Ecto neural progenitor cell (in vitro differentiated cells): ENCODE results near the gene METTL26.
A peak's percentile ranks its signal among the peaks of the same experiment; 100 is the strongest.

Experiments
- DNase-seq: peaks from one replicate; pipeline ENCODE4 v3.0.0-alpha.2; 2018; ENCODE audit warnings: low spot score

Gene METTL26

DNA sequence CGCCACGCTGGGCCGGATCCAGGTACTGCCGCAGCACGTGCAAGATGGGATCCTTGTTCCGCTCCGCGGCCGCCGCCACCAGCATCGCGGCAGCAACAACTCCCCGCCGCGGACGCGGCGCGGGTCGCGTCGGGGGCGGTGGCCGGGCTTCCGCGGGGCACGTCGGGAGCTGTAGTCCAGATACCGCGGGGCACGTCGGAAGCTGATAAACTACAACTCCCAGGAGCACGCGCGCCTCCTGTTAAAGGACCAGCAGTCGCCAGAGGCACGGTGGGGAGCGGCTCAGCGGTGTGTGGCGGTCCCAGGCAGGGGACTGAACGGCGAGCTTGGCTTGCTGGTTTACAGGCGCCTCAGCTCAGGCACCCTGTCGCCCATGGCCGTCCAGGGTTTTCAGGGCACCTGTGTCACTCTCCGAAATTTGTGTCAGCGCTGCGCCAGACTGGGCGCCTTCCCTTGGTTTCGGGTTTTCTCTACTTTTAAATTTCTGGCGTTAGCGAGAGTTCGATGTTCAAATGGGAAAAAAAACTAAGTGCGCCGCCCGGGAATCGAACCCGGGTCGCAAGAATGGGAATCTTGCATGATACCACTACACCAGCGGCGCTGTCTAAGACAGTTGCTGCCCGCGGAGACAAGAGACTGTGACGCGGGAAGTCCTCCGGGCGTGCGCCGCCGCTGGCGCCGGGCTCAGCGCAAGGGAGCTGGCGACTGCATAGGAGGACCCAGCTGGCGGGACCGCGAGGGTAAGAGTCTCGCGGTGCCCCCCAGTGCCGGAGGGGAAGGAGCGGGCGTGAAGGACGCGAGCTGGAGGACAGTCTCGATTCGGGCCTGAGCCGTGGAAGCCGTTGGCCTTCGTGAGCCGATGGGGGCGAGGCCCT, at the start of gene METTL26:
Gene METTL26 (minus strand): TSS at position 100 of the 875 bp plus-strand sequence. CDS start 15 bp downstream, at position 85.
- peak; percentile 97 for DNase-seq

DNA sequence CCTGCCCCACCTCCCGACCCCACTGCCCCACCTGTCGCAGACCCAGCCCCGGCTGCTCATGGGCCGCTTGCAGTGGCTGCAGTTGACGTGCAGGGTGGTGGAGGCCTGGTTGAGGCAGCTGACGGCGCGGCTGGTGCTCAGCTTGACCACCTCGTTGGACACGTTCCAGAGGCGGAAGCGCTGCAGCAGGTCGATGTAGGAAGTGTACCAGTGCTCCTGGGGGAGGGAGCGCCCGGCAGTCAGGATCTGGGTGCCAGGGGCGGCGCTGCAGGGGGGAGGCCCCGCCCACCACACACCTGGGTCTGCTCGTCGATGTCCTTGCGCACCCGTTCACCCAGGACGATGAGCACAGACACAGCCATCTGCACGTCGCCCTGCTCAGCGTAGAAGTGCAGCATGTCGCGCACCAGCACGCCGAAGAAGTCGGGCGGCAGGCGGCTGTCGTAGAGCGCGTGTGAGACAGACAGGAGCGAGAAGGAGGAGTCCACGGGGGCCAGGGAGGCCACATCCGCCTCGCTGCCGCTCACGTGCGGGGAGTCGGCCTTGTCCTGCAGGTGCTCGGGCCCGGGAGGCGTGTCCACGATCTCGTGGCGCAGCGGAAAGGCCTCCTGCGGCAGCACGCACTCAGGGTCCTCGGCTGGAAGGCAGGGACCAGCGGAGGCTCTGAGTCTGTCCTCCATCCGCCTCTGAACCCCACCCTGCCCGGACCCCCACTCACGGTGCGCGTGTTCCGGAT, 49.0 kb upstream of the METTL26 start:
- no peak for DNase-seq

DNA sequence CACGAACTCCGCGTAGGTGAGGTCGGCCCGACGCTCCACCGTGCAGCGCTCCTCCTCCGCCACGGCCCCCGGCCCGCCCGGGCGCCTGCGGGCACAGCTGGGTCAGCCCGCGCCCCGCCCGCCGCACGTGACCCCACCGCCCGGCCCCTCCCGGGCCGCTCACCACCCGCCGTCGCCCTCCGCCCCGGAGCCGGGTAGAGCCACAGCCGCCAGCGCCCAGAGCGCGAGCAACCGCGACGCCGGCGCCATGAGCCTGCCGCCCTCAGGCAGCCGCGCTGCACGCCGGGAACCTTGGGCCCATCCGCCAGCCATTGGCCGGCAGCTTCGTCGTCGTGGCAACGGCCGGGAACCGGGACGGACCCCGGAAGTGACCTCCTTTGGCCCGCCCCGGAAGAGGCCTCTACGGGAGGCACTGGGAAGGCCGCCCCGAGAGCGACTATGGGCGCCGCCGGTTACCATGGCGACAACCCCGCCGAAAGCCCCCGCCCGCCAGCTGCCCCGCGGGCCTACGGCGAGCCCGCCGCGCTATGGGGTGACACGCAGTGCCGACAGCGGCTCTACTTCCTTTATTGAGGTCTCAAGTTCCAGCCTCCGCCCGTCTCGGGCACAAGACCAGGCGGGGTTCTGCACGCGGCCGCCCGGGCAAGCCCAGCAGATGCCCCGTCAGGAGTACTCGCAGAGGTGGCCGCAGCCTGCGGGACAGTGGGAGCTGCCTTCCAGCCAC, 48.1 kb upstream of the METTL26 start, which contains the start of gene JMJD8:
Gene JMJD8 (minus strand): TSS at position 264 of the 724 bp plus-strand sequence. CDS start 15 bp downstream, at position 249.
- DNase-seq, result peak; percentile 97

DNA sequence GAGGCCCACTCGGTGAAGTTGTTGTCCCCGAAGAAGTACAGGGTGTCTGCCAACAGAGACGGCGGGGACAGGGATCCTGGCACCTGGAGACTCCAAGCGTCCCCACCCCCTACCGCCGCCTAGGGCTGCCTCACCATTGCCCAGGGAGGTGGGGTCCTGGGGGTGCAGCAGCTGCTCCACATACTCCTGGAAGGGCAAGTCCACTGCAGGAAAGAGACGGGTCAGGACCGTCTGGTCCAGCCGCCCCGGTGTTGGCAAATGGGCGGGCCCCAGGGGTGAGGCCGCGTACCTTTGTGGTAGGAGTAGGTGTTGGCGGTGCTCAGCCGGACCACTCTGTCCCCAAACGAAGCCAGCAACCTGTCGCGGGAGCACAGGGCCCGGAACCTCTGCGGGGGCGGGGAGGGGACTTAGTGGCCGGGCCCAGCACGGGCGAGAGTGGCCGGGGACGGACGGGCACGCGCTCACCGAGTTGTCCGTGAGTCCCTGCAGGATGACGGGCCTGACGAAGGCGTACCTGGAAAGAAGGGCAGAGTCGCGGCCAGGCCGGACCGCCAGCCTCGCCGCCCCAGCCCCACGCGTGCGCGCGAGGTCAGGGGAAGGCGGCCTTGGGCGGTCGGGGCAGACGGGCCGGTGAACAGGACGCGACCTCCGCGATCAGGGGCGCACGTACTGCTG, 47.4 kb upstream of the METTL26 start:
- no peak for DNase-seq

DNA sequence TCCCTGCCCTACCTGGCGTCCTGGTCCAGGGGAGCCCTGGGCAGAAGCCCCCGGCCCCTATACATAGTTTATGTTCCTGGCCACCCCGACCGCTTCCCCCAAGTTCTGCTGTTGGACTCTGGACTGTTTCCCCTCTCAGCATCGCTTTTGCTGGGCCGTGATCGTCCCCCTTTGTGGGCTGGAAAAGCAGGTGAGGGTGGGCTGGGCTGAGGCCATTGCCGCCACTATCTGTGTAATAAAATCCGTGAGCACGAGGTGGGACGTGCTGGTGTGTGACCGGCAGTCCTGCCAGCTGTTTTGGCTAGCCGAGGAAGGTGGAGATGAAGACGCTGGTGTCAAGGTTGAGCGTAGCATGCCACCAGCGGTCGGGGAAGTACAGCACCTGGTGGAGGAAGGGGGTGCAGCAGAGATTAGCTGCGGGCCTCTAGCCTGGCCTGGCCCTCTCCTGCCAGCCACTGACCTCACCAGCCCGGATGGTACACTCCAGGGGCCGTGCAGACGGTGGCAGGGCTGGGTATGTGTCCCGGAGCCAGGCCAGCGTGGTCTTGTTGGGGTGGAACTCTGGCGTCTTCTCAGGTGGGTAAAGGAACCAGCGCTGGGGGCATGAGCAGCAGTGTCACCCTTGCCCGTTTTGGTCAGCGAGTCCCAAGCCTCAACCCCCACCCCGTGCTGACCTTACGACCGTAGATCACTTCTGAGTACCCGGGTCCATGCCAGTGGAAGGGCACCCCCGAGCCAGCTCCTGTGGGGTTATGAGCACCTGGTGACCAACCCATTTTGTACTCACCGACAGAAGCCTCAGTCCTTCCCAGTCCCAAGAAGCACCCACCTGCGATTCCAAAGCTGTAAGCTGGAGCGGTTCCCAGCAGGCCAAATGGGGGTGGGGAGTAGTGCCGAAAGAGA, 46.6 kb upstream of the METTL26 start:
- DNase-seq, result no peak

DNA sequence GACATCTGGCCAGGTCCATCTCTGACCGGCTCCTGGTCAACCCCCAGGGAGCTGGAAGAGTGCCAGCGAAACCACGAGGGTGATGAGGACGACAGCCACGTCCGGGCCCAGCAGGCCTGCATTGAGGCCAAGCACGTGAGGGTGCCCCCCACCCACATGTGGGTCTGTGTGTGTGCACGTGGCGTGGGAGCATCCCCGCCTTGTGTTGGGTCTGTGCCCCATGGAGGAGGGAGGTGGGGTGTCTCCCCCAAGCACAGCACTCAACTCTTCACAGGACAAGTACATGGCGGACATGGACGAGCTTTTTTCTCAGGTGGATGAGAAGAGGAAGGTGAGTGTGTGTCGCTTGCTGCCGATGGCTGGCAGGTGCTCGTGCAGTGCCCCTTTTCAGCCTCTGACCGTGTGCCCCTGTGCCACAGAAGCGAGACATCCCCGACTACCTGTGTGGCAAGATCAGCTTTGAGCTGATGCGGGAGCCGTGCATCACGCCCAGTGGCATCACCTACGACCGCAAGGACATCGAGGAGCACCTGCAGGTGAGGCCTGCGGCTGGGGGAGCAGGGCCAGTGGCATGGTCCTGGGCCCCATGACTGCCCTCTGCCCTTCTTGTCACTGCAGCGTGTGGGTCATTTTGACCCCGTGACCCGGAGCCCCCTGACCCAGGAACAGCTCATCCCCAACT, 45.8 kb upstream of the METTL26 start:
- DNase-seq, result no peak

DNA sequence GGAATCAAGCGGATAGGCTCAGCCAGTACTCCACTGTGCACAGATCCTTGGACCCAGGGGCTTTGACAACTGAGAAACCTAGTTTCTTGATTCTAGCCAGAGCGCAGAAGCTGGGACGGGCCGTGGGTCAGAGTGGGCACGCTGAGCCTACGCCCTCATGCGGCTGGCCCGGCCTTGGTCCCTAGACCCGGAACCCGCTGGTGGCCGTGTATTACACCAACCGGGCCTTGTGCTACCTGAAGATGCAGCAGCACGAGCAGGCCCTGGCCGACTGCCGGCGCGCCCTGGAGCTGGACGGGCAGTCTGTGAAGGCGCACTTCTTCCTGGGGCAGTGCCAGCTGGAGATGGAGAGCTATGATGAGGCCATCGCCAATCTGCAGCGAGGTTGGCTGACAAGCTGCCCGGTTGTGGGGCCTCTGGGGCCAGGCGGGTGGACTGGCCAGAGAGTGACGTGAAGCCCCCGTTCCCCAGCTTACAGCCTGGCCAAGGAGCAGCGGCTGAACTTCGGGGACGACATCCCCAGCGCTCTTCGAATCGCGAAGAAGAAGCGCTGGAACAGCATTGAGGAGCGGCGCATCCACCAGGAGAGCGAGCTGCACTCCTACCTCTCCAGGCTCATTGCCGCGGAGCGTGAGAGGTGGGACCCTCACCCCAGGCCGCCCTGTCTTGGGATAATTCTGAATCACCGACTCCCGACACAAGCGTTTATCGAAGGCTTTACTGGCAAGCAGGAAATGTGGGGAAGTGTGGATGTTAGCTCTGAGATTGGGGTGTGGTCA, 45.1 kb upstream of the METTL26 start:
- DNase-seq, result peak; percentile 68

DNA sequence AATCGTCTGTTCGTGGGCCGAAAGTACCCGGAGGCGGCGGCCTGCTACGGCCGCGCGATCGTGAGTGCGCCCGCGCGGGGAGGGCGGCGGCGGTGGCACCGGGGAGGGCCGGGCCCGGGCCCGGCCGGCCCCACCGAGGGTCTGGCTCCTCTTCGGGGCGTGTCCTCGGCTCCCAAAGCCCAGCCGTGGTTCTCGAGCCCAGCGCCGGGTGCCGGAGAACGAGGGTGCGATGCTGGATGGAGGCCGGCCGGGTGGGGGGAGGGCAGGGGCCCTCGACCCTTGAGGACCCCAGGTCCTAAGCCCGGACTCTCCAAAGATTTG, 44.5 kb upstream of the METTL26 start:
- DNase-seq, result no peak

DNA sequence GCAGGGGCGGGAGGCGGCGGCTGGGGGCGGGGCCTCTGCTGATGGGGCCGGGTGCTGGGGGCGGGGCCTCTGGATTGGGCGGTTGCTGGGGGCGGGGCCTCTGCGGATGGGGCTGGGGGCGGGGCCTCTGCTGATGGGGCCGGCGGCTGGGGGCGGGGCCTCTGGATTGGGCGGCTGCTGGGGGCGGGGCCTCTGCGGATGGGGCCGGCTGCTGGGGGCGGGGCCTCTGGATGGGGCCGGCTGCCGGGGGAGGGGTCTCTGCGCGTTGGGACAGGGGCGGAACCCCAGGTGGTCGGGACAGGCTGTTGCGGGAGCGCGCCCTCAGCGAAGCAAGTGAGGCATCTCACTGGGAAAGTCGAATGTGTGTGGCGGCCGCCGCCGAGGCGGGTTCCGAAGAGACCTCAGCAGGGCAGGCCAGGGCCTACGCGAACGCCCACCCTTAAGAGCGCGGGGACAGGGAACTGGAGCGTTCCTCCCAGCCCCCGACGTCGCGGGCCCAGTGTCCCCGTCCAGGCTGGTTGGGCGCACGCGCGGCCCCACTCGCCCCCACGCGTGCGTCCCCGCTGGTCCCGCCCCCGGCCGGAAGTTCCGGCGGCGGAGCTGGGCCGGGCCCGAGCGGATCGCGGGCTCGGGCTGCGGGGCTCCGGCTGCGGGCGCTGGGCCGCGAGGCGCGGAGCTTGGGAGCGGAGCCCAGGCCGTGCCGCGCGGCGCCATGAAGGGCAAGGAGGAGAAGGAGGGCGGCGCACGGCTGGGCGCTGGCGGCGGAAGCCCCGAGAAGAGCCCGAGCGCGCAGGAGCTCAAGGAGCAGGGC, 43.9 kb upstream of the METTL26 start, which contains the start of gene STUB1:
Gene STUB1 (plus strand): TSS at position 597 of the 811 bp plus-strand sequence. CDS start 116 bp downstream, at position 713.
- DNase-seq, result peak; percentile 98

DNA sequence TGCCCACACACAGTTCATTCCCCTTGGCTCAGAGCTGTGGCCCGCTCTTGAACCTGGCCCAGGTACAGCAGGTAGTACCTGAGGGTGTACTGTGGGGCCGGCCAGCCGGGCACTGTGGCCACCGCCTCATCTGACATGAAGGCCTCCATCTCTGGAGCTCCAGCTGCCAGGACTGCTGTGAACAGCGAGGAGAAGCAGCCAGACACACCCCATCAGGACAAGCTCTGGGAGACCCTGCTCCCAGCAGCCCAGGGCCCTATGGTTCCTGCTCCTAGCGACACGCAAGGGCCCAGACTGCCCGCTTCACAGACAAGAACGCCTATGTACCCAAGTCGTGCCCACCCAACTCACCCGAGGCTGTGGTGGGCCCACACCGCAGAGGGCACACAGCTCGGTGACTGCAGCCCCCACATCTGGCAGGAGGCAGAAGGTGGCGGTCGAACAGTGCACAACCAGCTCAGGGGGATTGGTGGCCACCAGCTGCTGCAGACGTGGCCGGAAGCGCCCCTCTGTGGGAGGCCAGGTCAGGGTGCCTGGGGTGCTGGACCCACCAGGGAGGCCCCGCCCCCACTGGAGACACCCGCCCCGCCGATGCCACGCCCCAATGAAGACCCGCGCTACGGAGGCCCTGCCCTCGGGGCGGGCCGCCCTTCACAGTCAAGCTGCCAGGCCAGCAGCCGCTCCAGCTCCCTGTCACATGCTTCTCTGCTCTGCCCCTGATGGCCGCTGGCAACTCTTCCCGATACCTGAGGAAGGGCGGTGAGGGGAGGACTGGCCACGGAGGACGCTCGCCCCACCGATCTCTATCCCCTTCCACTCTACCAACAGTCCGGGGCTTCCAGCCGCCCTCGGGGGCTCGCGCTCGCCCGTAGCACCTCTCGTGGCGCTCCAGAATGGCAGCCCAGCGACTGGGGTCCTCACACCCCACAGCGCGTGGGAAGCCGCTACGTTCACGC, 43.0 kb upstream of the METTL26 start:
- peak; percentile 85 for DNase-seq

DNA sequence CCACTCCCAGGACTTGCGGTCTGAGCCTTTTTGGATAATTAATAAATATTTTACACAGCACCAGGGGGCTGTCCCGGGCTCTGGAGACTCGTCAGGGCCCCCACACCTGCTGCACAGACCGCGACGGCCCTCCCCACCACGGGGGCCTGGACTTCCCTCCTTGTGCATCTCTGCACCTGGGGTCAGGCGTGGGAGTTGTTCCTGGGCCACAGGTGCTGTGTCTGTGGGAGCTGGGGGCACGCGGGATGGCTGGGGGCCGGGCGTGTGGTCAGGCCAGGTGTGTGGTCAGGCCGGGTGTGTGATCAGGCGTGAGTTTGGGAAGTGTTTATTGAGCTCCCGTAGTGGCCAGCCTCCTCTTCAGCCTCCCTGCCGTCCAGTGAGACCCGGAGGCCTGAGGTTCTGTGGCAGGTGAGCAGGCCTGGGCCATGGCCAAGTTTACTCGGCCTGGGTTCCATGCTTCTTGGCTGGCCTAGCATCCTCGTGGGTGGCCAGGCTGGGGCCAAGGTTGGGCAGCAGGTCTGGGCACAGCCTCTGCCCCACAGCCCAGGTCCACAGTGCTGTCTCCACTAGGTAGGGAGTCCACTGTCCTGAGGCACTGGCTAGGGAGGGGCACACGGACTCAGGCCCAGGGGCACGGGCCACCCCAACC, 42.2 kb upstream of the METTL26 start:
- DNase-seq, result no peak

DNA sequence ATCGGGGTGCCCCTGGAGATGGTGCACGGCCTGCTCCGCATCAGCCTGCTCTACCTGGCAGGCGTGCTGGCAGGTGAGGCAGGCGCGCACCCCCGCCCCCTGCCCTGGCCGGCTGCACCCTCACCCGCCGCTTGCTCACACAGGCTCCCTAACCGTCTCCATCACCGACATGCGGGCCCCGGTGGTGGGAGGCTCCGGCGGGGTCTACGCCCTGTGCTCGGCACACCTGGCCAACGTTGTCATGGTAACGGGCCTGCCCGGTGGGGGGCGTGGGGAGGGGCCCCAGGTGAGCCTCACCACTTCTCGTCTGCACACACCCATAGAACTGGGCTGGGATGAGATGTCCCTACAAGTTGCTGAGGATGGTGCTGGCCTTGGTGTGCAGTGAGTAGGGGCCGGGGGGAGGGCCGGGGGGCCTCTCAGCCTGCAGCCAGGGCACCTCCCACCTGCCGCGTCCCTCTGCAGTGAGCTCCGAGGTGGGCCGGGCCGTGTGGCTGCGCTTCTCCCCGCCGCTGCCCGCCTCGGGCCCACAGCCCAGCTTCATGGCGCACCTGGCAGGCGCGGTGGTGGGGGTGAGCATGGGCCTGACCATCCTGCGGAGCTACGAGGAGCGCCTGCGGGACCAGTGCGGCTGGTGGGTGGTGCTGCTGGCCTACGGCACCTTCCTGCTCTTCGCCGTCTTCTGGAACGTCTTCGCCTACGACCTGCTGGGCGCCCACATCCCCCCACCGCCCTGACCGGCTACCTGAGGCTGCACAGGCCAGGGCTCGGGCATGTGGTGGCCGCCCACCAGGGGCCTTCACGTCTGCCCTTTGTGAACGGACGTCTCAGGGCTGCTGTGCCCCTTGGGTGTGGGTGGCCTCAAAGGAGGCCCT, 41.4 kb upstream of the METTL26 start:
- DNase-seq, result no peak

DNA sequence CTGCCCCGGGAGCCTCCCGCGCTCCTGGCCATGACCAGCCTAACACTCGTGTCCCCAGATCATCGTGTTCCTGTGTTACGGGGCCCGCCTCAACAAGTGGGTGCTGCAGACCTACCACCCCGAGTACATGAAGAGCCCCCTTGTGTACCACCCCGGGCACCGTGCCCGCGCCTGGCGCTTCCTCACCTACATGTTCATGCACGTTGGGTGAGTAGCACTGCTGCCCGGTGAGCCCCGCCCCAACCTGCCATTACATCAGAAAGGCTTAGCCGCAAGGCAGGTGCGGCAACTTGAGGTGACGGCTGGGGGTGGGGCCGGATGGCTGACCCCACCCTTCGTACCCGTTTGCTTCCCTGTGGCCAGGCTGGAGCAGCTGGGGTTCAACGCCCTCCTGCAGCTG, 40.8 kb upstream of the METTL26 start:
- DNase-seq, result no peak

DNA sequence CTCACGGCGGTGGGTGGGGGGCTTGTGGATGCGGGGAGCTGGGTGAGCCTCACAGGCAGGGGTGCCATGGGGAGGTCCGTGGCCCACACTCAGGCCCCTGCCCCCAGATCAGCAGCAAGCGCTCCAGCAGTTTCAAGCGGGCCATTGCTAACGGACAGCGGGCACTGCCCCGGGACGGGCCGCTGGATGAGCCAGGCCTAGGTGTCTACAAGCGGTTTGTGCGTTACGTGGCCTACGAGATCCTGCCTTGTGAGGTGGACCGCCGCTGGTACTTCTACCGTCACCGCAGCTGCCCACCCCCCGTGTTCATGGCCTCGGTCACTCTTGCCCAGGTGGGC, 40.4 kb upstream of the METTL26 start:
- DNase-seq, result no peak

DNA sequence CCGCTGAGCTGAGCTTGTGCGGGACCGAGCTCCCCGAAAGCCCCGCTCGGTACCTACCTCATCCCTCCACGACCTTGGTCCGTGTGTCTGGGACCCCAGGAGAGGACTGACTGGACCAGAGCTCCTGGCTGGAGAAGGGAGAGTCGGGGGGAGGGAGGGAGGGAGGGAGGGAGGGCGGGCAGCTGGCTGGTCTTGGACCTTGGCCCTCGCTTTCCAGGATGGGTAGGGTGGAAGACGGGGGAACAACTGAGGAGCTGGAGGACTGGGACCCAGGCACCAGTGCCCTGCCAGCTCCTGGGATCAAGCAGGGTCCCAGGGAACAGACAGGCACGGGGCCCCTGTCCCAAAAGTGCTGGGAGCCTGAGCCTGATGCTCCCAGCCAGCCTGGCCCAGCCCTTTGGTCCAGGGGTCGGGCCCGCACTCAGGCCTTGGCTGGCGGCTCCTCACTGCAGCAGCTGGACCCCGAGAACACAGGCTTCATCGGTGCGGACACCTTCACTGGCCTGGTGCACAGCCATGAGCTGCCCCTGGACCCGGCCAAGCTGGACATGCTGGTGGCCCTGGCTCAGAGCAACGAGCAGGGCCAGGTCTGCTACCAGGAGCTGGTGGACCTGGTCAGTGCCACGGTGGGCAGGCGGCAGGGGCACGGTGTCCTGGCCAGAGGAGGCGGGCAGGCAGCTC, 39.9 kb upstream of the METTL26 start:
- DNase-seq, result no peak
